Neural cell (in vitro differentiated cells): ENCODE measurements around the gene ASB4.

Source experiments
- CTCF ChIP-seq: fragments of 450-650 bp; IDR thresholded peaks from 2 replicates; pipeline ENCODE4 v1.5.1; 2014; ENCODE audit warnings: antibody characterized with exemption, mild to moderate bottlenecking, moderate library complexity; ENCODE audit not compliant: poor library complexity, severe bottlenecking
- EP300 ChIP-seq: fragments of 450-650 bp; conservative IDR thresholded peaks from 2 replicates; pipeline ENCODE4 v1.6.1; 2014; ENCODE audit warnings: antibody characterized with exemption, mild to moderate bottlenecking, moderate library complexity; ENCODE audit not compliant: poor library complexity, severe bottlenecking
- EZH2 ChIP-seq: fragments of 200-600, 300-800 bp; shearing (Covaris generic), sonication (generic); IDR thresholded peaks from 2 replicates; pipeline ENCODE4 v1.6.1; 2014; ENCODE audit warnings: antibody characterized with exemption, low read length, borderline replicate concordance, mild to moderate bottlenecking; ENCODE audit not compliant: insufficient read depth, poor library complexity, severe bottlenecking
- RAD21 ChIP-seq: fragments of 450-650 bp; conservative IDR thresholded peaks from 2 replicates; pipeline ENCODE4 v1.6.1; 2014; ENCODE audit warnings: antibody characterized with exemption, mild to moderate bottlenecking, moderate library complexity
- REST ChIP-seq: IDR thresholded peaks from 2 replicates; pipeline ENCODE4 v1.6.1; 2012; ENCODE audit warnings: borderline replicate concordance
- SMC3 ChIP-seq: fragments of 450-650 bp; conservative IDR thresholded peaks from 2 replicates; pipeline ENCODE4 v1.6.1; 2014; ENCODE audit warnings: antibody characterized with exemption, mild to moderate bottlenecking, moderate library complexity; ENCODE audit not compliant: poor library complexity
- TAF1 ChIP-seq: IDR thresholded peaks from 2 replicates; pipeline ENCODE4 v1.6.1; 2012; ENCODE audit warnings: low read depth

GRCh38 chr7:95457947-95458346 lies 27.8 kb upstream of the ASB4 start:
- TF ChIP-seq CTCF (no peak), SMC3 (no peak), EZH2 (no peak), TAF1 (no peak), EP300 (no peak), REST (no peak), RAD21 (no peak)
